ENCODE measurements around the gene PHRF1.

PHRF1 gene

GRCh38 chr11:616320-617198 is 40.3 kb downstream of the PHRF1 start:
- no peak for DNase-seq (ENCODE audit: low read depth)

GRCh38 chr11:617199-617911 is 41.1 kb downstream of the PHRF1 start:
- no peak for DNase-seq (ENCODE audit: low read depth)

GRCh38 chr11:617912-618682 is 41.8 kb downstream of the PHRF1 start:
- no peak for DNase-seq (ENCODE audit: low read depth)

- no peak for DNase-seq (ENCODE audit: low read depth)
These were observed 42.8 kb downstream of the PHRF1 start for GRCh38 chr11:618856-619627.

- no peak for DNase-seq (ENCODE audit: low read depth)
These were observed 43.4 kb downstream of the PHRF1 start for GRCh38 chr11:619628-620050.

GRCh38 chr11:620201-620600 is 43.9 kb downstream of the PHRF1 start:
- DNase-seq (ENCODE audit: low read depth), result no peak

- DNase-seq (ENCODE audit: low read depth), result no peak
These were observed 44.9 kb downstream of the PHRF1 start for GRCh38 chr11:620935-621814.

- no peak for DNase-seq (ENCODE audit: low read depth)
These were observed 45.6 kb downstream of the PHRF1 start for GRCh38 chr11:621838-622237.

- no peak for DNase-seq (ENCODE audit: low read depth)
These were observed 47.1 kb downstream of the PHRF1 start for GRCh38 chr11:623349-623869.

- DNase-seq (ENCODE audit: low read depth), result no peak
These were observed 47.9 kb downstream of the PHRF1 start for GRCh38 chr11:623999-624704.

- DNase-seq (ENCODE audit: low read depth), result no peak
These were observed 48.7 kb downstream of the PHRF1 start, which contains the start of gene CDHR5 for GRCh38 chr11:624705-625635. Gene CDHR5, minus strand, starts transcription at chr11:624955. Its CDS starts 53 bp downstream, at chr11:624902.

- no peak for DNase-seq (ENCODE audit: low read depth)
These were observed 49.5 kb downstream of the PHRF1 start for GRCh38 chr11:625636-626268.

- no peak for DNase-seq (ENCODE audit: low read depth)
These were observed 50.4 kb downstream of the PHRF1 start, which contains the start of gene SCT for GRCh38 chr11:626475-627307. Gene SCT, minus strand, starts transcription at chr11:627181. Its CDS starts 38 bp downstream, at chr11:627143.

- DNase-seq (ENCODE audit: low read depth), result no peak
These were observed 51.0 kb downstream of the PHRF1 start for GRCh38 chr11:627308-627576.

- no peak for DNase-seq (ENCODE audit: low read depth)
These were observed 51.8 kb downstream of the PHRF1 start for GRCh38 chr11:628056-628455.

GRCh38 chr11:629237-629583 is 52.9 kb downstream of the PHRF1 start:
- DNase-seq (ENCODE audit: low read depth), result no peak

GRCh38 chr11:630871-631270 is 54.6 kb downstream of the PHRF1 start:
- no peak for DNase-seq (ENCODE audit: low read depth)
